HCT116 (cell line): ENCODE results near the gene PHC3.
A peak's percentile ranks its signal among the peaks of the same experiment; 100 is the strongest.

Experiments used
- CTCF ChIP-seq, 3 experiments: fragments of 200-600 bp in 1 of 3; sonication (generic) in 1 of 3; IDR thresholded peaks in 2 of 3; conservative IDR thresholded peaks in 1 of 3; 2 replicates each; pipeline ENCODE4 v1.5.1; 2012 to 2017; ENCODE audit warnings: low read depth in 2 of 3, low read length in 2 of 3, antibody characterized with exemption in 1 of 3, borderline replicate concordance in 1 of 3, control low read depth in 1 of 3, mild to moderate bottlenecking in 1 of 3, mixed read lengths in 1 of 3, mixed run types in 1 of 3, moderate library complexity in 1 of 3; ENCODE audit not compliant: insufficient read depth in 1 of 3
- EZH2 ChIP-seq: fragments of 200-600 bp; sonication (generic); IDR thresholded peaks from 2 replicates; pipeline ENCODE4 v1.6.1; 2017; ENCODE audit warnings: antibody characterized with exemption, mixed run types
- EZH2phosphoT487 ChIP-seq: fragments of 200-600 bp; IDR thresholded peaks from 2 replicates; pipeline ENCODE4 v1.6.1; 2018; ENCODE audit warnings: antibody characterized with exemption, borderline replicate concordance
- POLR2A ChIP-seq: IDR thresholded peaks from 2 replicates; pipeline ENCODE4 v1.7.0; 2011; ENCODE audit warnings: borderline replicate concordance; ENCODE audit not compliant: insufficient read depth, insufficient read length; ENCODE audit errors: extremely low read depth
- ZBTB33 ChIP-seq: IDR thresholded peaks from 2 replicates; pipeline ENCODE4 v1.6.1; 2011; ENCODE audit warnings: mild to moderate bottlenecking, low read length, moderate library complexity; ENCODE audit not compliant: insufficient replicate concordance; ENCODE audit errors: extremely low read depth

DNA sequence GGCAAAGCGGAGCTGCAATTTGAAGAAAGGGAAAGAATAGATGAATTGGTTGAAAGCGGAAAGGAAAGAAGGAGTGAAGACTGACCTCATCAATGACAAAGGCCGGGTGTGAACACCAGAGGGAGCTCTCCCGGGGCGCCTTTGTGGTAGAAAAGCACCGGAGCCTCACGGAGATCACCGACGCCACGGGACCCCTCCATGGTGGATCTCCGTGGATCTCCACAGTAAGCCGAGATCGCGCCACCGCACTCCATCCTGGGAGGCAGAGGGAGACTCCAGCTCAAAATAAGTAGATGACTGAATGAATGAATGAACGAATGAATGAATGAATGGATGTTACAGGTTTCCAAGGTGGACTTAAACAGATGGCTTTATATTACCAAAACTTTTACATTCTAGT lies 118.8 kb downstream of the PHC3 start:
- peak in 2 of 3 experiments; percentile 37 to 51; a peak in 4 of 6 replicates for TF ChIP-seq CTCF (IDR thresholded peaks at IDR 0.05 in 2 of 3, conservative IDR thresholded peaks at IDR 0.05 in 1 of 3; ENCODE audit: borderline replicate concordance in 1 of 3, insufficient read depth in 1 of 3, low read depth in 2 of 3, low read length in 2 of 3)
- no peak for TF ChIP-seq EZH2phosphoT487
- no peak for TF ChIP-seq POLR2A
- no peak for TF ChIP-seq ZBTB33
- TF ChIP-seq EZH2, result no peak
